Activated T-cell treated with anti-CD3 and anti-CD28 coated beads, Interleukin-2, amount 50 U/mL, for 48 hours (primary cell): Measurements from ENCODE around the gene FBN1.
A peak's percentile ranks its signal among the peaks of the same experiment; 100 is the strongest.

ENCODE experiments used
- DNase-seq, 2 experiments: peaks; one replicate each; pipeline ENCODE4 v3.0.0-alpha.2; 2020

Gene FBN1

GRCh38 chr15:48462688-48463087 lies 182.8 kb downstream of the FBN1 start:
- no peak for DNase-seq

GRCh38 chr15:48459571-48460442 lies 185.7 kb downstream of the FBN1 start:
- DNase-seq, result no peak

- DNase-seq, result no peak
Observed at GRCh38 chr15:48458876-48459275, 186.6 kb downstream of the FBN1 start.

GRCh38 chr15:48456134-48456533 lies 189.4 kb downstream of the FBN1 start:
- no peak for DNase-seq

DNA sequence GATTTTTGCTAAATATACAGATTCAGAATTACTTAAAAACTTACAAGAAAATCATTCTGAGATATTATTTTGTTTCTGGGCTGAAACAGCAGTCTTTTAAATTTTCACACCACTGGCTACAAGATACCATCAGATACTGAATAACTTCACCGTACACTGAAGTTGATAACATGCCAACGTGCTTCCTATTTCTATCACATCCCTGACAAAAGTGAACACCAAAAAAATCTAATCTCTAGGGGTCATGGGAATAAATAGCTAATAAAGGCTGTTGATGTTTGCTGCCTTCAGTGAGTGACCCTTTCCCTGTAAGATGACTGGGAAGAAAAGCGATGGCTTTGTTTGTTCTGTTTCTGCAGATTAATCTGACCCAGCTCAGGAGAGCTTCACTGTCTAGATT lies 193.8 kb downstream of the FBN1 start:
- DNase-seq, result no peak

DNA sequence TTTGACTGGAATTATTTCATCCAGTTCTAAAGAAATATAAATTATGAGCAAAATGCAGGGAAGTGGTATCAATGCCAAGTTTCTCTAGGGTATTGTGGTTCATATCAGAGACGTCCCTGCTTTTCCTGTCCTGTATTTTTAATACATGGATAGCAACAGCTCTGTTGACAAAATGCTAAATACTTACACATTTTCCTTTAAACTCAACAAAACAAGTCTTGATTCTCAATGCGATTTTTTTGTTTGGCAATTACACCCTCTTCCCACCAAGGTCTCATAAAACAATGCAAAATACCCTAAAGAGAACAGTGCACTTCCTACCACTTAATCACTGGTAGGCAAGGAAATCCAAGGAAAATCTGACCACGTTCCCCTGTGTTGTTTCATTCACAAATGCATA lies 194.3 kb downstream of the FBN1 start:
- DNase-seq, result no peak

- no peak for DNase-seq
Observed at GRCh38 chr15:48449734-48450133, 195.8 kb downstream of the FBN1 start.

GRCh38 chr15:48447657-48448056 lies 197.9 kb downstream of the FBN1 start:
- no peak for DNase-seq

- no peak for DNase-seq
Observed at GRCh38 chr15:48447058-48447457, 198.5 kb downstream of the FBN1 start.

DNA sequence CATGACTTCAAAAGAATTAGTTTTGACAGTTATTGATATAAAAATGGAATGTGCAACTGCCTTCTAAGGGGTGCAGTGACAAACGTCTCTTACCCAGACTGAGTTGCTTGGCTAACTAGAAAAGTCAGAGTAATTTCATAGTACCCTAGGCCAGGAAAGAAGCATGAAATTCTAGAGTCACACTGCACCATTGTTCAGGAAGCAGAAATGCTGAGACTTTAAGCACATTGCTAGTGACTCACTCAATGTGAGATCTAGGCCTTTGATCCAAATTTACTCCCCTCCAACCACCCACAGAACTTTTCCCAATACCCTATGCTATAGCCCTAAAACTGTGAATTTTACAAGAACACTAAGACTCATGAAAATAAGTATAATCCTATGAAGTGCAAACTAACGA lies 203.5 kb downstream of the FBN1 start:
- DNase-seq, result no peak

- DNase-seq, result no peak
Observed at GRCh38 chr15:48440084-48440483, 205.4 kb downstream of the FBN1 start.

- DNase-seq, result no peak
Observed at GRCh38 chr15:48437178-48437577, 208.3 kb downstream of the FBN1 start.

GRCh38 chr15:48435321-48435720 lies 210.2 kb downstream of the FBN1 start:
- no peak for DNase-seq

GRCh38 chr15:48433226-48433886 lies 212.2 kb downstream of the FBN1 start:
- DNase-seq, result peak in 1 of 2 experiments; percentile 22

DNA sequence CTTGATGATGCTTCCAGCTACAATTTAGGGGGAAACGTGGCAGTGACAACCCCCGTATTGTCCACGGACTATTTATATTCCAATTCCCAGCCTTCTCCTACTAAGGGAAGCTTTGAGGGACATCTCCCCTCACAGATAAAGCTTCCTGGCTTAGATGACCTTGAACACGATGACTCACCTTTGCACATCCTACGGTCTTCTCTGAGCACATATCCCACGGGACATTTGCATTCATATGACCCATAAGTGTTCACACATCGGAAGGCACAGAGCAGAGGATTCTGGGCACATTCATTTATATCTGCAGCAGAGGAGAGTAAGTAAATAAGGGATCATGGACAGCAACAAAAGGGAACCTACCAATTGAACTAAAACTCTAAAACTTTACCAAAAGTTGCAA lies 212.8 kb downstream of the FBN1 start:
- DNase-seq, result no peak

DNA sequence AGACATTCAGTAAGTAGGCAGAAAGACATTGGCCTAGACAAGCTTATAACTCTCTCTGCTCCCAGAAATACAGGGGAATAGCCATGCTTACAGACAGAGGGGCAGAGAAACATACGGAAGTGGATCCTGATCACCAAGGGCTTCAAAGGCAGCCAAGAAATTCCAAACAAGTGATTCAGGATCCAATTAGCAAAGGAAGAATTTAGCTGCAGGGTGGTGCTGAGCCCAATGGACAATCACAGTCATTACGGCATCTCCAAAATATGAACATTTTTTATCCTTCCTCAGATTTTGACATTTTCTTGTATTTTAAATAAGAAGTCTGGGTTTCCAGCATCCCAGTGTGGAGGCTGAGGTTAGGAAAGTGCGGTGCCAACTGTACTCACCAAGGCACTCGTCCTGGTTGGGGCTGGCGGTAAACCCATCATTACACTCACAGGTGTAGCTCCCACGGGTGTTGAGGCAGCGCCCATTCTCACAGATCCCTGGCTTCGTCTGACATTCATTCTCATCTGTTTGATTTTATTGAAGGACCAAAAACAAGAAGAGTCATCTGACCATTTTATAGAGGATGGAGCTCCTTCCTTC lies 217.5 kb downstream of the FBN1 start:
- DNase-seq, result no peak

DNA sequence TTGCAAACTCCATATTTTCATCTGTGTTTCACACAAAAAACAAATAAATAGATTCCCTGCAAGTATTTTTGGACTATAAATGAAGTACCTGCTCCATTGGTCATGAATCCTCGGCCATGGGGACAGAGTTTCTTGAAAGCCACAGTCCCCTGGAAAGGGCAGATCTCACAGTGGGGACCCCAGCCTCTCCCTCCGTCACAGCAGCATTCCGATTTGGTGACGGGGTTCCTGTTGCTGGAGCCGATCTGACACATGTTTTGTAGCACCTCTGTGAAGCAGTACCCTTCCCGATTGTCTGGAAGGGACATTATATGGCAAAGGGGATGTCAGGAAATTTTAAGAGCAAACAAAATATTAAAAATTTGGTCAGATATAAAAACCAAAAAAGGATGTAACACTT lies 218.0 kb downstream of the FBN1 start:
- DNase-seq, result no peak

DNA sequence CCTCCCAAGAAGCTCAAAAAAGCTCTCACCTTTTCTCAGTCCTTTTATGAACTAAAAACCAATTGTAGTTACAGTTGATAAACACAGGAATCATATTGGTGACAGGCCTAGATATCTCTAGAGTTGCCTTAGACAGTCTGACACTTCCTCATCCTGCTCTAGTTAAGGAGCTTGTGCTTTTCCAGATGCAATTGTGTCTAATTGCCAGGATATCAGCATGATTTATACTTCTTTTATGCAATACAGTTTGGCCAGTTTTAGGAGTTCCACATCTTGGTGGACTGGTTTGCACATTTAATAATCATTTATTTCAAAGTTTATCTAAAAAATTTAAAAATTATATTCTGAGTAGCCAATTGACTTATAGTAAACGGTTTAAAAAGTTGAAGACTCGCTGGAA lies 218.6 kb downstream of the FBN1 start:
- DNase-seq, result no peak

DNA sequence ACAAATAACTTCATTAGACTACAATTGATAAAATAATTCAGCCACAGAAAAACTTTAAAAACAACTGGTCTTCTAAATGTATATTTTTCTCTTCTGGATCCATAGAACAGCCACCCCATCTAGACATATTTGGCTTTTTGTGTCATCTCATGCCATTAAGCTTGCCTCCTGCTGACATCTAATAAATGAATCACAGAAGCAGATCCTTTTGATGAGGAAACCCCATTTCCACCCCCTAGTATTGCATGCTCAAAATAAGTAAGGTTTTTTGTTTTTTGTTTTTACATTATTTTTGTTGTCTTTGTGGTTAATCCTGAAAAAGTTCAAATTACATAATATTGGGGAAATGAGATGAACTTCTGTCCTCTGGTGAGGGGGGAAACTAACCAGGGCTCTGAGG lies 219.5 kb downstream of the FBN1 start:
- no peak for DNase-seq

DNA sequence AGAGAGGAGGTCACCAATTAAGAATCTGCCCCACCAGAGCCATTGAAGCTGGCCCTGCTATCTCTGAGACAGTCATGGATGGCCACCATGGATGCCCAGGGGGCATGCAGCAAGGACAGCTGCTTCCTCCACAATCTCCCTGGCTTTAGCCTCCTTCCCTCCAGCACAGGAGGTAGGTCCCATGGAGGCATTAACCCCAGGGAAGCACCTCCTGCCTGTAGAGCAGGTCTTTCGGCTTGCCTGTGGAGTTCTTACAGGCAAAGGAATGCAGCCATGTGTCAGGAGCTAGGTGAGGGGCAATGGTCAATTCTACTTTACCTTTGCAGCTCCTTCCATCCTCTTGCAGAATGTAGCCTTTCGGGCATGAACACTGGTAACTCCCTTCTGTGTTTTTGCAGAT lies 220.5 kb downstream of the FBN1 start:
- DNase-seq, result no peak

DNA sequence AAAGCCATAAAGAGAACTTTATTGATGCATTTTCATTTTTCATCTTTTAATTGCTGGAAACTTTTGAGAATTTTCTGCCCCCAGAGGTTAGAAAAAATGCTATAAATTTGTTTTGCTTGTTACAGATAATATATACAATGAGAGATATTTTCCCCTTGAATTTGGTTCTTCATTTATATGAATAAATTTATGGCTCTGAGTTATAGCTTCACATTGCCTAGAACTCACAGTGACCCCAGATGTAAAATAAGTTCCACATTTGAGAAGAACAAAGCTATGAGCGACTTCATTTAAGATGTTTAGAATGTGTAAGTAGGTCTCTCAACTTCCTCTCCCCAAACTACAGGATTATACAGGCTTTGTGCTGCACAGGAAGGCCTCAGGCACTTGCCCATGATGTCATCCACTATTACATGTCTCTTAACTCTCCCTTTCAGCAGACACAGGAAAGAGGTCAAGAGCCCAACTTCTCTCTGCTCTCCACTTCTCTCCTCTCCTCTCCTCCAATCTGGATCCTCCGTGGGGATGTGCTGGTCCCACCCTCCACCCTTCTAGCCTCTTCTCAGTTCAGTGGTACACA lies 221.5 kb downstream of the FBN1 start:
- DNase-seq, result no peak

GRCh38 chr15:48423342-48423741 lies 222.2 kb downstream of the FBN1 start:
- no peak for DNase-seq

DNA sequence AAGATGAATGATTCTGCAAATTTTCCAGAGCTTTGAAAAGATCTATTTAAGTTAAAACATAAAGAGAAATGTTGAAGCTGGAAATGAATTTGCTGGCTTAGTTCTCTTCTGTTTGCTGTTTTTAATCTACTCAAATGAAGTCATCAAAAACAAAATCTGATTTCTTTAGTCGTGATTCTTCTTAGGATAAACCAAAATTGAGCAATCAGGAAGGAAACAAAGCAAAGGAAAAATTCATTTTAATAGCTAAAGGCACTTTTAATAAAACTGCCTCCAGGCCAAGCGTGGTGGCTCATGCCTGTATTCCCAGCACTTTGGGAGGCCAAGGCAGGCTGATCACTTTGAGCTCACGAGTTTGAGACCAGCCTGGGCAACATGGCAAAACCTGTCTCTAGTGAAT lies 223.1 kb downstream of the FBN1 start:
- no peak for DNase-seq

DNA sequence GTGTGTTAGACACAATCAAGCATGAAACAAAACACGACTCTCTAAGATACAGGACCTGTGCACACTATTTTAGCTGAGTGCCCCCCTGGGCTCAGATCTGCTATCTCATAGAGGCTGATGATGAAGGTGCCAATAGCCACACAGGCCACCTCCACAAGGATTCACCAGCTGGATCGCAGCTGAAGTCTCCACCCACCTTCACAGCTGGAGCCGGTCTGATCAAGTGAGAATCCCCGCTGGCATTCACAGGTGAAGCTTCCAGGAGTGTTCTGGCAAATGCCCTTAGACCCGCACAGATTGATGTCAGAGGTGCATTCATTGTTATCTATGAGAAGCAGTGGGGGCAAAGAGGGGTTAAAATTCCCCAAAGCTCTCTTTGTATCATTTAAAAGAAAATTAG lies 224.1 kb downstream of the FBN1 start:
- no peak for DNase-seq
